CD4-positive, alpha-beta T cell (primary cell): ENCODE measurements around the gene ATP2B2. TPM values are rescaled to one million over a fixed set of nuclear protein-coding genes. Genes with fewer than 3 reads are reported as not detected.

Experiments
- ATAC-seq: fragments of 200-7000 bp; cut with Tn5 transposase; one replicate; pipeline ENCODE4 v1.10.0; 2022; ENCODE audit warnings: mild to moderate bottlenecking; ENCODE audit not compliant: poor library complexity
- CTCF ChIA-PET: fragments of 350-600 bp; sonication (Branson Sonifier 250); formaldehyde crosslinking; loops from one replicate; lab custom pipeline; 2021; ENCODE audit warnings: antibody characterized with exemption, inconsistent platforms; lab: Charles Lee
- POLR2A ChIA-PET: fragments of 350-600 bp; sonication (Branson Sonifier 250); formaldehyde crosslinking; loops from one replicate; lab custom pipeline; 2021; ENCODE audit warnings: antibody characterized with exemption, inconsistent platforms; lab: Charles Lee
- DNase-seq, 14 experiments: peaks; one replicate each; pipeline ENCODE4 v3.0.0-alpha.2; 2013 to 2020; ENCODE audit warnings: mixed read lengths in 2 of 14
- H3K27ac ChIP-seq, 2 donors: one replicate each; pipeline versions ENCODE4 v1.5.1 to v1.7.0; 2013; ENCODE audit warnings: low read length in 2 of 2, low read depth in 1 of 2, mild to moderate bottlenecking in 1 of 2
- H3K27me3 ChIP-seq, 2 experiments: 1 replicate in 1 of 2; 2 replicates in 1 of 2; pipeline versions ENCODE4 v1.6.1 to v1.7.0; 2013; ENCODE audit warnings: low read length in 2 of 2, control low read depth in 1 of 2, mild to moderate bottlenecking in 1 of 2, moderate library complexity in 1 of 2; ENCODE audit not compliant: insufficient read depth in 2 of 2, control insufficient read depth in 1 of 2
- H3K36me3 ChIP-seq: one replicate; pipeline ENCODE4 v1.6.1; 2013; ENCODE audit warnings: low read length, control low read depth; ENCODE audit not compliant: insufficient read depth
- H3K4me1 ChIP-seq: one replicate; pipeline ENCODE4 v1.6.1; 2013; ENCODE audit warnings: low read length, control low read depth; ENCODE audit not compliant: insufficient read depth
- H3K4me3 ChIP-seq: one replicate; pipeline ENCODE4 v1.5.1; 2013; ENCODE audit warnings: mild to moderate bottlenecking, low read length, moderate library complexity
- H3K9me3 ChIP-seq, 2 experiments: 1 replicate in 1 of 2; 2 replicates in 1 of 2; pipeline versions ENCODE4 v1.6.1 to v1.7.0; 2013; ENCODE audit warnings: low read length in 2 of 2, mild to moderate bottlenecking in 2 of 2, control low read depth in 1 of 2, moderate library complexity in 1 of 2; ENCODE audit not compliant: control insufficient read depth in 1 of 2, insufficient read depth in 1 of 2
- H3K27ac Mint-ChIP-seq: one replicate; pipeline ENCODE4 v1.8.0; 2020; ENCODE audit warnings: mixed read lengths
- H3K27me3 Mint-ChIP-seq: one replicate; pipeline ENCODE4 v1.8.0; 2021; ENCODE audit warnings: mixed read lengths
- H3K36me3 Mint-ChIP-seq: one replicate; pipeline ENCODE4 v1.8.0; 2021; ENCODE audit warnings: low read depth, mixed read lengths
- H3K4me1 Mint-ChIP-seq: one replicate; pipeline ENCODE4 v1.8.0; 2021; ENCODE audit warnings: low read depth, mixed read lengths
- H3K4me3 Mint-ChIP-seq: one replicate; pipeline ENCODE4 v1.8.0; 2020; ENCODE audit warnings: mild to moderate bottlenecking, mixed read lengths
- H3K9me3 Mint-ChIP-seq: one replicate; pipeline ENCODE4 v1.8.0; 2020; ENCODE audit warnings: mixed read lengths
- CTCF ChIP-seq: fragments of 200-600 bp; IDR thresholded peaks from one replicate; pipeline ENCODE4 v1.8.0; 2022; ENCODE audit warnings: antibody characterized with exemption, mild to moderate bottlenecking
- intact Hi-C, 2 experiments: fragments of 100-400 bp; cut with DNase I in 1 of 2; cut with micrococcal nuclease in 1 of 2; formaldehyde crosslinking; loops; one replicate each; pipeline versions ENCODE4 v1.15.1 to v1.9.0; 2023 to 2025; cut with DNase I, micrococcal nuclease
- total RNA-seq, 174 experiments: library from RNA in 2 of 174; stranded (reverse) in 2 of 174; gene quantifications; one replicate each; pipeline ENCODE4 v1.2.3 and lab custom pipeline; 2021 to 2026

Gene ATP2B2
- total RNA-seq, 2 experiments from 2014 or later, result not detected

- Mint-ChIP-seq H3K27me3 (peaks cover 4% of the 10 kb centered on the region), H3K36me3 (no peaks in the 10 kb centered on the region), H3K9me3 (no peaks in the 10 kb centered on the region), H3K27ac (no peak overlapping the region), H3K4me3 (no peak overlapping the region), H3K4me1 (no peaks in the 10 kb centered on the region)
- ATAC-seq (no peak), DNase-seq (no peak)
- ChIA-PET CTCF (no interaction called here), POLR2A (no interaction called here)
- H3K4me1 ChIP-seq, result peaks cover 10% of the 10 kb centered on the region
- H3K4me3 ChIP-seq, result no peak overlapping the region
- no peaks in the 10 kb centered on the region for H3K9me3 ChIP-seq
- H3K27ac ChIP-seq, result no peak overlapping the region
- no peaks in the 10 kb centered on the region for H3K36me3 ChIP-seq
- H3K27me3 ChIP-seq, result no peaks in the 10 kb centered on the region
- intact Hi-C loops, result no loop called here
- no peak for TF ChIP-seq CTCF
Measured at GRCh38 chr3:10339376-10339955, 165.9 kb downstream of the ATP2B2 start.

- Histone ChIP-seq H3K9me3 (no peaks in the 10 kb centered on the region), H3K27me3 (no peaks in the 10 kb centered on the region), H3K27ac (no peak overlapping the region), H3K36me3 (no peaks in the 10 kb centered on the region), H3K4me3 (no peak overlapping the region), H3K4me1 (peaks cover 6% of the 10 kb centered on the region)
- H3K4me1 Mint-ChIP-seq, result no peaks in the 10 kb centered on the region
- H3K9me3 Mint-ChIP-seq, result no peaks in the 10 kb centered on the region
- ChIA-PET POLR2A (no interaction called here), CTCF (no interaction called here)
- ATAC-seq, result no peak
- no peaks in the 10 kb centered on the region for H3K36me3 Mint-ChIP-seq
- H3K4me3 Mint-ChIP-seq, result no peak overlapping the region
- no peak overlapping the region for H3K27ac Mint-ChIP-seq
- TF ChIP-seq CTCF, result no peak
- DNase-seq, result no peak
- no peaks in the 10 kb centered on the region for H3K27me3 Mint-ChIP-seq
- intact Hi-C loops, result no loop called here
Measured at GRCh38 chr3:10338591-10339353, 166.6 kb downstream of the ATP2B2 start.

GRCh38 chr3:10338164-10338470 lies 167.3 kb downstream of the ATP2B2 start:
- no peak for DNase-seq
- no peak for ATAC-seq
- H3K27me3 Mint-ChIP-seq, result no peaks in the 10 kb centered on the region
- no peak for TF ChIP-seq CTCF
- no peak overlapping the region for H3K27ac Mint-ChIP-seq
- no peaks in the 10 kb centered on the region for H3K9me3 Mint-ChIP-seq
- intact Hi-C loops, result no loop called here
- Histone ChIP-seq H3K27ac (no peak overlapping the region), H3K27me3 (no peaks in the 10 kb centered on the region), H3K36me3 (no peaks in the 10 kb centered on the region), H3K4me3 (no peak overlapping the region), H3K9me3 (no peaks in the 10 kb centered on the region), H3K4me1 (peaks cover 6% of the 10 kb centered on the region)
- no peaks in the 10 kb centered on the region for H3K36me3 Mint-ChIP-seq
- CTCF ChIA-PET, result no interaction called here
- H3K4me1 Mint-ChIP-seq, result no peaks in the 10 kb centered on the region
- H3K4me3 Mint-ChIP-seq, result no peak overlapping the region
- POLR2A ChIA-PET, result no interaction called here
